ENCODE measurements around the gene PRCC. TPM values are rescaled to one million over a fixed set of nuclear protein-coding genes. Genes with fewer than 3 reads are reported as not detected.
A peak's percentile ranks its signal among the peaks of the same experiment; 100 is the strongest.

The PRCC gene
- total and polyA plus RNA-seq, 2 of the 13 experiments (the other 11 are each of a cell fraction or from before 2014, with no cell fraction given): 24.2 to 40.5 TPM

DNA sequence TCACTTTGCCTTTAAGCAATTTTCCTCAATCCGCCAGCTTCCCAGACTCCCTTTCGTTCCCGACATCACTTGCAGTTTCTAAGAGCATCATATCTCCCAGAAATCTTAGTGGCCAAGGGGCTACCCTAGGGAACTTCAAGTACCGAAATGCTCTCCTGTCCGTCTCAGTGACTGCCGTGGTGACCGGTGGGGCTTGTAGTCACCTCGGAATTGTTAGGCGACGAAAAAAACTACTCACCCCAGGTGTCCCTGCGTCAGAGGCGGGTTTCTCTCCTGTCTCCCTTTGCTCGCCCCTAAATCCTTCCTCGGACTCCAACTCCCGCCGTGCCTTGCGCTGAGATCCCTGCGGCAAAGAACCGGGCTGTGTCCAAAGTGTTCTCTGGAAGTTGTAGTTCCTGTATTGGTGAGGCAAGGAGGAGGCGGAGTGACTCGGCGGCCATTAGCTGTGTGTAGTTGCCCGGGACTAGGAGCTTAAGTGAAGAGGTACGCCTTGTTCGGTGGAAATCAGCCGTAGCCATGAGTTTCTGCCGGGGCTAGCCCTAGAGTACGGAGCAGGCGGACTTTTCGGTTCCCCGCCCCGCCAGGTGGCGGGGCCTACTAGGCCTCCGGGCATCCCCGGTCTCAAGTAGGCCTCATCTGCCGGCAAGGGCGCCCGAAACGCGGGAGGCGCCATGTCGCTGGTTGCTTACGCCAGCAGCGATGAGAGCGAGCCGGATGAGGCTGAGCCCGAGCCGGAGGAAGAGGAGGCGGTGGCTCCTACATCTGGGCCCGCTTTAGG lies at the start of gene PRCC (continued):
- TF ChIP-seq XBP1 (CRISPR knock-in tag; IDR thresholded peaks at IDR 0.05) (no peak), ZNF24 (IDR thresholded peaks at IDR 0.05) (no peak), ZNF337 (CRISPR knock-in tag; IDR thresholded peaks at IDR 0.05; ENCODE audit: borderline replicate concordance, low read depth) (no peak), SRY (CRISPR knock-in tag; IDR thresholded peaks at IDR 0.05) (peak; percentile 56; the same call in 1 of the 2 replicates), XRCC5 (optimal IDR thresholded peaks at IDR 0.05; ENCODE audit: low read length) (peak; percentile 62), ZNF670 (CRISPR knock-in tag; IDR thresholded peaks at IDR 0.05; ENCODE audit: borderline replicate concordance) (no peak), SPEN (CRISPR knock-in tag; IDR thresholded peaks at IDR 0.05; ENCODE audit: low read depth) (peak; percentile 77), ZNF703 (CRISPR knock-in tag; IDR thresholded peaks at IDR 0.05; ENCODE audit: borderline replicate concordance) (no peak), DMAP1 (CRISPR knock-in tag; IDR thresholded peaks at IDR 0.05) (peak; percentile 74), STAG1 (CRISPR knock-in tag; IDR thresholded peaks at IDR 0.05) (no peak), CREM (IDR thresholded peaks at IDR 0.05) (peak; percentile 100), CREM (CRISPR knock-in tag; IDR thresholded peaks at IDR 0.05) (0 out of 2 replicates have a peak, but pooled peaks have one; percentile 21), ZNF746 (CRISPR knock-in tag; IDR thresholded peaks at IDR 0.05) (no peak), CENPT (CRISPR knock-in tag; IDR thresholded peaks at IDR 0.05; ENCODE audit: low read depth) (no peak), ZFP82 (CRISPR knock-in tag; IDR thresholded peaks at IDR 0.05; ENCODE audit: borderline replicate concordance) (no peak), MEIS2 (CRISPR knock-in tag; IDR thresholded peaks at IDR 0.05) (no peak)
- TF ChIP-seq, protein P1, sequence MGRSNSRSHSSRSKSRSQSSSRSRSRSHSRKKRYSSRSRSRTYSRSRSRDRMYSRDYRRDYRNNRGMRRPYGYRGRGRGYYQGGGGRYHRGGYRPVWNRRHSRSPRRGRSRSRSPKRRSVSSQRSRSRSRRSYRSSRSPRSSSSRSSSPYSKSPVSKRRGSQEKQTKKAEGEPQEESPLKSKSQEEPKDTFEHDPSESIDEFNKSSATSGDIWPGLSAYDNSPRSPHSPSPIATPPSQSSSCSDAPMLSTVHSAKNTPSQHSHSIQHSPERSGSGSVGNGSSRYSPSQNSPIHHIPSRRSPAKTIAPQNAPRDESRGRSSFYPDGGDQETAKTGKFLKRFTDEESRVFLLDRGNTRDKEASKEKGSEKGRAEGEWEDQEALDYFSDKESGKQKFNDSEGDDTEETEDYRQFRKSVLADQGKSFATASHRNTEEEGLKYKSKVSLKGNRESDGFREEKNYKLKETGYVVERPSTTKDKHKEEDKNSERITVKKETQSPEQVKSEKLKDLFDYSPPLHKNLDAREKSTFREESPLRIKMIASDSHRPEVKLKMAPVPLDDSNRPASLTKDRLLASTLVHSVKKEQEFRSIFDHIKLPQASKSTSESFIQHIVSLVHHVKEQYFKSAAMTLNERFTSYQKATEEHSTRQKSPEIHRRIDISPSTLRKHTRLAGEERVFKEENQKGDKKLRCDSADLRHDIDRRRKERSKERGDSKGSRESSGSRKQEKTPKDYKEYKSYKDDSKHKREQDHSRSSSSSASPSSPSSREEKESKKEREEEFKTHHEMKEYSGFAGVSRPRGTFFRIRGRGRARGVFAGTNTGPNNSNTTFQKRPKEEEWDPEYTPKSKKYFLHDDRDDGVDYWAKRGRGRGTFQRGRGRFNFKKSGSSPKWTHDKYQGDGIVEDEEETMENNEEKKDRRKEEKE (IDR thresholded peaks at IDR 0.05): no peak
- TF ChIP-seq, protein P2, sequence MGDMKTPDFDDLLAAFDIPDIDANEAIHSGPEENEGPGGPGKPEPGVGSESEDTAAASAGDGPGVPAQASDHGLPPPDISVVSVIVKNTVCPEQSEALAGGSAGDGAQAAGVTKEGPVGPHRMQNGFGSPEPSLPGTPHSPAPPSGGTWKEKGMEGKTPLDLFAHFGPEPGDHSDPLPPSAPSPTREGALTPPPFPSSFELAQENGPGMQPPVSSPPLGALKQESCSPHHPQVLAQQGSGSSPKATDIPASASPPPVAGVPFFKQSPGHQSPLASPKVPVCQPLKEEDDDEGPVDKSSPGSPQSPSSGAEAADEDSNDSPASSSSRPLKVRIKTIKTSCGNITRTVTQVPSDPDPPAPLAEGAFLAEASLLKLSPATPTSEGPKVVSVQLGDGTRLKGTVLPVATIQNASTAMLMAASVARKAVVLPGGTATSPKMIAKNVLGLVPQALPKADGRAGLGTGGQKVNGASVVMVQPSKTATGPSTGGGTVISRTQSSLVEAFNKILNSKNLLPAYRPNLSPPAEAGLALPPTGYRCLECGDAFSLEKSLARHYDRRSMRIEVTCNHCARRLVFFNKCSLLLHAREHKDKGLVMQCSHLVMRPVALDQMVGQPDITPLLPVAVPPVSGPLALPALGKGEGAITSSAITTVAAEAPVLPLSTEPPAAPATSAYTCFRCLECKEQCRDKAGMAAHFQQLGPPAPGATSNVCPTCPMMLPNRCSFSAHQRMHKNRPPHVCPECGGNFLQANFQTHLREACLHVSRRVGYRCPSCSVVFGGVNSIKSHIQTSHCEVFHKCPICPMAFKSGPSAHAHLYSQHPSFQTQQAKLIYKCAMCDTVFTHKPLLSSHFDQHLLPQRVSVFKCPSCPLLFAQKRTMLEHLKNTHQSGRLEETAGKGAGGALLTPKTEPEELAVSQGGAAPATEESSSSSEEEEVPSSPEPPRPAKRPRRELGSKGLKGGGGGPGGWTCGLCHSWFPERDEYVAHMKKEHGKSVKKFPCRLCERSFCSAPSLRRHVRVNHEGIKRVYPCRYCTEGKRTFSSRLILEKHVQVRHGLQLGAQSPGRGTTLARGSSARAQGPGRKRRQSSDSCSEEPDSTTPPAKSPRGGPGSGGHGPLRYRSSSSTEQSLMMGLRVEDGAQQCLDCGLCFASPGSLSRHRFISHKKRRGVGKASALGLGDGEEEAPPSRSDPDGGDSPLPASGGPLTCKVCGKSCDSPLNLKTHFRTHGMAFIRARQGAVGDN (CRISPR knock-in tag; IDR thresholded peaks at IDR 0.05): peak; percentile 78
- TF ChIP-seq, protein P3, sequence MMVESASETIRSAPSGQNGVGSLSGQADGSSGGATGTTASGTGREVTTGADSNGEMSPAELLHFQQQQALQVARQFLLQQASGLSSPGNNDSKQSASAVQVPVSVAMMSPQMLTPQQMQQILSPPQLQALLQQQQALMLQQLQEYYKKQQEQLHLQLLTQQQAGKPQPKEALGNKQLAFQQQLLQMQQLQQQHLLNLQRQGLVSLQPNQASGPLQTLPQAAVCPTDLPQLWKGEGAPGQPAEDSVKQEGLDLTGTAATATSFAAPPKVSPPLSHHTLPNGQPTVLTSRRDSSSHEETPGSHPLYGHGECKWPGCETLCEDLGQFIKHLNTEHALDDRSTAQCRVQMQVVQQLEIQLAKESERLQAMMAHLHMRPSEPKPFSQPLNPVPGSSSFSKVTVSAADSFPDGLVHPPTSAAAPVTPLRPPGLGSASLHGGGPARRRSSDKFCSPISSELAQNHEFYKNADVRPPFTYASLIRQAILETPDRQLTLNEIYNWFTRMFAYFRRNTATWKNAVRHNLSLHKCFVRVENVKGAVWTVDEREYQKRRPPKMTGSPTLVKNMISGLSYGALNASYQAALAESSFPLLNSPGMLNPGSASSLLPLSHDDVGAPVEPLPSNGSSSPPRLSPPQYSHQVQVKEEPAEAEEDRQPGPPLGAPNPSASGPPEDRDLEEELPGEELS (CRISPR knock-in tag; IDR thresholded peaks at IDR 0.05): no peak; the same call in 1 of the 2 replicates
- TF ChIP-seq, protein P4, sequence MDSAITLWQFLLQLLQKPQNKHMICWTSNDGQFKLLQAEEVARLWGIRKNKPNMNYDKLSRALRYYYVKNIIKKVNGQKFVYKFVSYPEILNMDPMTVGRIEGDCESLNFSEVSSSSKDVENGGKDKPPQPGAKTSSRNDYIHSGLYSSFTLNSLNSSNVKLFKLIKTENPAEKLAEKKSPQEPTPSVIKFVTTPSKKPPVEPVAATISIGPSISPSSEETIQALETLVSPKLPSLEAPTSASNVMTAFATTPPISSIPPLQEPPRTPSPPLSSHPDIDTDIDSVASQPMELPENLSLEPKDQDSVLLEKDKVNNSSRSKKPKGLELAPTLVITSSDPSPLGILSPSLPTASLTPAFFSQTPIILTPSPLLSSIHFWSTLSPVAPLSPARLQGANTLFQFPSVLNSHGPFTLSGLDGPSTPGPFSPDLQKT (CRISPR knock-in tag; IDR thresholded peaks at IDR 0.05; ENCODE audit: borderline replicate concordance): peak; percentile 78; the same call in 1 of the 2 replicates
